NB4 (cell line): ENCODE results near the gene KCNJ14.
A peak's percentile ranks its signal among the peaks of the same experiment; 100 is the strongest.

Source experiments
- DNase-seq: peaks from one replicate; pipeline ENCODE4 v3.0.0; 2010; ENCODE audit warnings: low read depth
- H3K4me3 ChIP-seq: one replicate; pipeline ENCODE4 v1.5.1; 2011; ENCODE audit warnings: mild to moderate bottlenecking, low read depth, low read length, moderate library complexity
- MYC ChIP-seq: IDR thresholded peaks from 2 replicates; pipeline ENCODE4 v1.6.1; 2011; ENCODE audit warnings: low read depth, low read length
- POLR2A ChIP-seq: IDR thresholded peaks from 2 replicates; pipeline ENCODE4 v1.6.1; 2011; ENCODE audit warnings: mild to moderate bottlenecking; ENCODE audit not compliant: insufficient read length; ENCODE audit errors: extremely low read depth
- TF ChIP-seq, protein P1 (sequence below): IDR thresholded peaks from 2 replicates; pipeline ENCODE4 v1.6.1; 2011; ENCODE audit warnings: low read depth, low read length
- TF ChIP-seq, protein P2 (sequence below): IDR thresholded peaks from one replicate; pipeline ENCODE4 v1.5.1; 2012; ENCODE audit warnings: low read depth, low read length

KCNJ14 gene

DNA sequence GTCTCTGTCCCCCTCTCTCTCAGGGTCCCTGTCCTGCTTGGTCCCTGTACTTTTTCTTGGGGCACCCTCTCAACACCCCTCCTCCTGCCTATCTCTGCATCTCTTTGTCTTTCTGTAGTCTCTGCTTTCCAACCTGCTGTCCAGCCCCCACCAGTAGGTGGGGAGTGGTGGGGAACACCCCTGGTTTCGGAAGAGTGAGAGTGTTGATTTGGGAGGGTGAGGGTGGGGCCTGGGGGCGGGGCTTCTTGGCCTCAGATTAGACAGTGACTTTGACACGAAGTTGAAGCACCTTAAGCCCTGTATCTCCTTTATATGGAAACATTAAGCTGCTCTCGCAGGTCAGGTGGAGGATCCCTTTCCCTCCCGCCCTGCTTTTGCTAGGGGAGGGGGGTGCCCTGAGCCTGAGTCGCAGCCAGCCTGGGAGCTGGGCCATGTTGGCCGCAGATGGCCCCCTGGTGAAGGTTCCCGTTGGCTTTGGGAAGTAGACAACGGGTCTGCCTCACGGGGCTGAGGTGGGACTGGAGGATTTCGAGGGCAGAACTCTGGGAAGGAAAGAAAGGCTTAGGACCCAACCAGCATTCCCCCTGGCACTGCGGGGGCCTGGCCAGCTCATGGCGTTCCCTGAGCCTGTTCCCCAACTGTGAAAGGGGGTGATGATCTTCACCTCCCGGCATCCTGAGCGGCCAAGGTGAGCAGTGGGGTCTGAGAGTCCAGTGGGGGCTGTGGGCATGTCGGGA is at the start of gene KCNJ14:
Gene KCNJ14 (plus strand): TSS at position 404 of the 737 bp plus-strand sequence. CDS start 6,151 bp downstream, outside the sequence.
- TF ChIP-seq, protein P1, sequence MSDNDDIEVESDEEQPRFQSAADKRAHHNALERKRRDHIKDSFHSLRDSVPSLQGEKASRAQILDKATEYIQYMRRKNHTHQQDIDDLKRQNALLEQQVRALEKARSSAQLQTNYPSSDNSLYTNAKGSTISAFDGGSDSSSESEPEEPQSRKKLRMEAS = no peak
- TF ChIP-seq, protein P2, sequence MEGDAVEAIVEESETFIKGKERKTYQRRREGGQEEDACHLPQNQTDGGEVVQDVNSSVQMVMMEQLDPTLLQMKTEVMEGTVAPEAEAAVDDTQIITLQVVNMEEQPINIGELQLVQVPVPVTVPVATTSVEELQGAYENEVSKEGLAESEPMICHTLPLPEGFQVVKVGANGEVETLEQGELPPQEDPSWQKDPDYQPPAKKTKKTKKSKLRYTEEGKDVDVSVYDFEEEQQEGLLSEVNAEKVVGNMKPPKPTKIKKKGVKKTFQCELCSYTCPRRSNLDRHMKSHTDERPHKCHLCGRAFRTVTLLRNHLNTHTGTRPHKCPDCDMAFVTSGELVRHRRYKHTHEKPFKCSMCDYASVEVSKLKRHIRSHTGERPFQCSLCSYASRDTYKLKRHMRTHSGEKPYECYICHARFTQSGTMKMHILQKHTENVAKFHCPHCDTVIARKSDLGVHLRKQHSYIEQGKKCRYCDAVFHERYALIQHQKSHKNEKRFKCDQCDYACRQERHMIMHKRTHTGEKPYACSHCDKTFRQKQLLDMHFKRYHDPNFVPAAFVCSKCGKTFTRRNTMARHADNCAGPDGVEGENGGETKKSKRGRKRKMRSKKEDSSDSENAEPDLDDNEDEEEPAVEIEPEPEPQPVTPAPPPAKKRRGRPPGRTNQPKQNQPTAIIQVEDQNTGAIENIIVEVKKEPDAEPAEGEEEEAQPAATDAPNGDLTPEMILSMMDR = no peak
- no peak for TF ChIP-seq MYC
- H3K4me3 ChIP-seq = no peak within 1 kb of the TSS
- no peak for DNase-seq

DNA sequence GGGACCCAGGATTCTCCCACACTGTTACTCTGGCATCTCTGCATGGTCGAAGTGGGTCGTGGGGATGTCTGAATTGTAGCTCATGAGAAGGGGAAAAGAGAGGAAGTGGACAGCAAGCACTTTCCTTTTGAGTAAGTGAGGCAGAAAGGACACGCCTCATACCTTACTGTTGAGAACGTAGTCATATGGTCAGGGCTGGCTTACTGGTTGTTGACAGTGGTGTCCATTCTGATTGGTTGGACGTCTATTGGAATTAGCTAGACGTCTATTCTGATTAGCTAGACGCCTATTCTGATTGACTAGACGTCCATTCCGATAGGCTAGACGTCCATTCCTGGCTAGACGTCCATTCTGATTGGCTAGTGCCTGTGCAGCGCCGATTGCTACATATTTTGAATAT is 49.5 kb upstream of the KCNJ14 start:
- DNase-seq = peak; percentile 64
- no peak overlapping the region for H3K4me3 ChIP-seq
- TF ChIP-seq, protein P1 = no peak
- TF ChIP-seq MYC (no peak), POLR2A (no peak)
- TF ChIP-seq, protein P2 = no peak

DNA sequence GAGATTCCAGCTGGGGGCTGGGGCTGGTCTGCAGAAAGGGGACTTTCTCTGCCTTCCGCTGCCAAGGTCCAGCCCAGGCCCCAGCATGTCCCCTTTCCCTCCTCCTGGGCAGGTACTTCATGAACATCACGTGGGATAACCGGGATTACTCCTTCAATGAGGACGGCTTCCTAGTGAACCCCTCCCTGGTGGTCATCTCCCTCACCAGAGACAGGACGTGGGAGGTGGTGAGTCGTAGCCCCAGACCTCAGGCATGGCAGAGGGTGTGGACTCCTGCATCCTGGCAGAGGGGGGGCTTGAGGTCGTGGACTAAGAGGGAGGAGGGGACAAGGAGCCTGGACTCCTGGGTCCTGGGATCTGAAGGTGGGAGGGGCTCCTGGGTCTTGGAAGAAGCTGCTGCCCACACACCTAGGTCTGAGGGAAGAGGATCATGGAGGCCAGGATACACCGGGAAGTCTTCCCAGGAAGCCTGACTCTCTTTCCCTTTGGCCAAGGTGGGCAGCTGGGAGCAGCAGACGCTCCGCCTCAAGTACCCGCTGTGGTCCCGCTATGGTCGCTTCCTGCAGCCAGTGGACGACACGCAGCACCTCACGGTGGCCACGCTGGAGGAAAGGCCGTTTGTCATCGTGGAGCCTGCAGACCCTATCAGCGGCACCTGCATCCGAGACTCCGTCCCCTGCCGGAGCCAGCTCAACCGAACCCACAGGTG is 41.3 kb upstream of the KCNJ14 start:
- TF ChIP-seq, protein P1 = no peak
- TF ChIP-seq POLR2A = no peak
- TF ChIP-seq, protein P2 = no peak
- TF ChIP-seq MYC = no peak
- peak; percentile 79 for DNase-seq
- no peak overlapping the region for H3K4me3 ChIP-seq

DNA sequence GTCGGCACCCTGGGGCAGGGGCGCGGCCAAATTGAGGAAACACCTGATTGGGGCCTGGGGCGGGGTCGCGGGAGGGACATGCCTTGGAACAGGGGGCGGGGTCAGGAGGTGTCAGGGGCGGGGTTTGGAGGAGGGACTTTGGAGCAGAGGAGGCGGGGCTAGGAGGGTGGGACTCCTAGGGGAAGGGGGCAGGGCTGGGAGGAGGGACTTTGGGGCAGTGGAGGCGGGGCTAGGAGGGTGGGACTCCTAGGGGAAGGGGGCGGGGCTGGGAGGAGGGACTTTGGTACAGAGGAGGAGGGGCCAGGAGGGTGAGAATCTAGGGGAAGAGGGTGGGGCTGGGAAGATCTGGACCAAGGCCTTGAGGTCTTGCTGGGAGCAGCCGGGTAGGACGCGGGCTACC is 40.0 kb upstream of the KCNJ14 start:
- H3K4me3 ChIP-seq = no peak overlapping the region
- TF ChIP-seq POLR2A (no peak), MYC (no peak)
- TF ChIP-seq, protein P1 = no peak
- TF ChIP-seq, protein P2 = no peak
- peak; percentile 94 for DNase-seq

DNA sequence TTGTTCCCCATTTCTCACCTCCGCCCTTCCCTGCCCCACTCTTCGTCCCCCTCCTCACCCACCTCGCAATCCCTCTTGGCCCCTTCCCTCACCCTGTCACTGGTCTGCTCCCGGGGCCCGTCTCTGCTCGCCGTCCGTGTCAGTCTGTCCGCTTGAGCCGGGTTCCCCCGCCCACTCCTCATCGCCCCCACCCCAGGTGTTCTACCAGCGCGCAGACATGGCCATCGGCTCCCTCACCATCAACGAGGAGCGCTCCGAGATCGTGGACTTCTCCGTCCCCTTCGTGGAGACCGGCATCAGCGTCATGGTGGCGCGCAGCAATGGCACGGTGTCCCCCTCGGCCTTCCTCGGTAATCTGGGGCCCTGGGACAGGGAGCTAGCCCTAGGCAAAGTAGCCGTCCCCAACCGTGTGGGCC is 39.6 kb upstream of the KCNJ14 start:
- H3K4me3 ChIP-seq = no peak overlapping the region
- peak; percentile 20 for DNase-seq
- TF ChIP-seq, protein P1 = no peak
- TF ChIP-seq POLR2A (no peak), MYC (no peak)
- TF ChIP-seq, protein P2 = no peak
